SH-SY5Y (cell line): ENCODE measurements around the gene CMC4.

ENCODE experiments used
- GATA2 ChIP-seq: IDR thresholded peaks from 2 replicates; pipeline ENCODE4 v1.6.1; 2011; ENCODE audit warnings: mild to moderate bottlenecking, low read depth, low read length
- GATA3 ChIP-seq: IDR thresholded peaks from 2 replicates; pipeline ENCODE4 v1.6.1; 2011; ENCODE audit warnings: low read depth, mild to moderate bottlenecking, low read length, moderate library complexity

The CMC4 gene, protein sequence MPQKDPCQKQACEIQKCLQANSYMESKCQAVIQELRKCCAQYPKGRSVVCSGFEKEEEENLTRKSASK

DNA sequence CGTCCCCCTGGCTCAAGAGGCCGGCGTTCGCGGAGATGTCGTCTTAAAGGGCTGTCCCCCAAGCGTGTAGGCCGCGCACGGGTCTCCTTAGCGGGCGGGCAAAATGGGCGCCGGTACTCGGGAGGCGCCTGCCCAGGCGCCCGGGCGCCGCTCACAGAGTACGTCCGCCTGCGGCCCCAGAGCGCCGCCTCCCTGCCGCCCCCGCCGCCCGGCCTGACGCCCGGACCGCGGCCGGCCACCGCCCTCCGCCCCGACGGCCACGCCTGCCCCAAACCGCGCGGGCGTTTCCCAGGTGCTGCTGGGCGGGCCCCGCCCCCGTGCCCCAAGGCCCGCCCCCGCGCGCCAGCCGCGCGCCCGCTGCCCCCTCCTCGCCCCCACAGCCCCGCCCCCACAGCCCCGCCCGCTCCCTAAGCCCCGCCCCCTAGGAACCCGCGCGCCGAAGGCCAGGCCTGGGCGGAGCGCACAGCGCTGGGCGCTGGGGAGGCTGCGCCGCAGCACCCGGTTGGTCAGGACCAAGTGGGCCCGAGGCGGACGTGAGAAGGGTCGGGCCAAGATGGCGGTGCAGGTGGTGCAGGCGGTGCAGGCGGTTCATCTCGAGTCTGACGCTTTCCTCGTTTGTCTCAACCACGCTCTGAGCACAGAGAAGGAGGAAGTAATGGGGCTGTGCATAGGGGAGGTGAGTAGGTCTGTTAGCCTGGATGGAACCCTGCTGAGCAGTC, at the start of gene CMC4, which contains the start of the genes BRCC3 and MTCP1:
CMC4 (minus strand) TSS at position 162 of the 719 bp plus-strand sequence. CDS start 7,113 bp downstream, outside the sequence.
BRCC3 (plus strand) TSS at position 534 of the 719 bp plus-strand sequence; CDS start at position 554, 20 bp downstream.
MTCP1 (minus strand) TSS at position 162 of the 719 bp plus-strand sequence. CDS start 5,126 bp downstream, outside the sequence.
- no peak for TF ChIP-seq GATA2
- no peak for TF ChIP-seq GATA3

DNA sequence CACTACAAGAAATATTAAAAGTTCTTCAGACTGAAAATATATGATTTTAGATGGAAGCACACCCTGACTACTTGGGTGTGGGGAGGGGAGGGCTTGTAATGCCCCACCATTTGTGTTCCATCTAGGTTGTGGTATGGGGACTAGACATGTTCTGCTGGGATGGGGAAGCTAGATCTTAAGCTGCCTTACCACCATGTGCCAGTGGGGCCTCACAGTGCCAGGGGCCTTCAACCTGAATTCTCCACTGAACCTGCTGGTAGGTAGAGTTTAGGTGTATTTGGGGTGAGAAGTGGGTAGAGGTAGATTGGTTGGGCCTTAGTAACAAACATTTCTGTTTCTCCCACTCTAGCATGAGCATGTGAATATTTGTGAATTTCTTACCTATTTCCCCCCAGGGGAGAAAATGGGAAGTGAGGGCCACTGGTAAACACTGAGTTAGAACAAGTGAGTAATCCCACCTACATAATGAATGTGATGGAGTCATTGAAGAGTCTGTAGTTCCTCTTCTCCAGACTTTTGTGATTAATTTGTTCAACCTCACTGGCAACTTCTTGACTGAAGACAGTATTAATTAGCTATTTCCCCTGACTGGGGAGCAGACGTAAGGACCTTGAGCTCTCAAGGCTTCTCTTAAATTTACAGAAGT, 44.4 kb upstream of the CMC4 start:
- no peak for TF ChIP-seq GATA2

DNA sequence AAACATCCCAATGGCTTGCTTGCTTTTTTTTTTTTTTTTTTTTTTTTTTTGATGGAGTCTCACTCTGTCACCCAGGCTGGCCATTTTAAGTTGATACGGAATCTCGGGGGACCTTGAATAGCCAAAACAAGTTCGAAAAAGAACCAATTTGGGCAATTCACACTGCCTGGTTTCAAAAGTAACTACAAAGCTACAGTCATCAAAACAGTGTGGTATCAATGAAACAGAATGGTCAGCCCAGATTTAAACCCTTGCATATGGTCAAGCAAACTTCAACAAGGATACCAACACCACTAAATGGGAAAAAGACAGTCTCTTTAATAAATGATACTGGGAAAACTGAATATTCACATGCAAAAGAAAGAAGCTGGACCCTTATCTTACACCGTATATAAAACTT, 42.2 kb upstream of the CMC4 start:
- no peak for TF ChIP-seq GATA2
- TF ChIP-seq GATA3, result no peak

DNA sequence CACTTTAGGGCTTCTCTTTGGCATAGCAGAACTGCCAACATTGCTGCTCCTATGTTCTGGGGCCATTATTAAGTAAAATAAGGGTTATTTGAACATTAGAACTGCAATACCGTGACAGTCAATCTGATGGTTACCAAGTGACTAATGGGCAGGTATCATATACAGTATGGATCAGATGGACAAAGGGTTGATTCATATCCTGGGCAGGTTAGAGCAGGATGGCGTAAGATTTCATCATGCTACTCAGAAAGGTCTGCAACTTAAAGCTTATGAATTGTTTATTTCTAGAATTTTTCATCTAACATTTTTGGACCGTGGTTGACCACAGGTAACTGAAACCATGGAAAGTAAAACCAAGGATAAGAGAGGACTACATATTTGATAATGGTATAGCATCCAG, 41.2 kb upstream of the CMC4 start:
- TF ChIP-seq GATA3 (no peak), GATA2 (no peak)

DNA sequence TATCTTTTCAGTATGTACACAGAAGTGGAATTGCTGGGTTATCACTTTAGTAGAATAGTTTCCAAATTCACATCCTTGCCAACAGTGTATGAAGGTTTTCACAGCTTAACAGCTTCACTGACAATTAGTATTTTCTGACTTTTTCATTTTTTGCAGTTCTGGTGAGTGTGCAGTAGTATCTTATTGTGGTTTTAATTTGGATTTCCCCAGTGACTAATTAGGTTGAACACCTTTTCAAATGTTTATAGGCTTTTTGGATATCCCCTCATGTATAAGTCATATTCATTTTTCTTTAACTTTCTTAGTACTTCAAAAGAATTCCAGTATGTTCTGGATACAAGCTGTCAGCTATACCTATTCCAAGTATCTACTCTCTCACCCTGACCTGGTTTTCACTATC, 37.5 kb upstream of the CMC4 start:
- no peak for TF ChIP-seq GATA3
- TF ChIP-seq GATA2, result no peak

DNA sequence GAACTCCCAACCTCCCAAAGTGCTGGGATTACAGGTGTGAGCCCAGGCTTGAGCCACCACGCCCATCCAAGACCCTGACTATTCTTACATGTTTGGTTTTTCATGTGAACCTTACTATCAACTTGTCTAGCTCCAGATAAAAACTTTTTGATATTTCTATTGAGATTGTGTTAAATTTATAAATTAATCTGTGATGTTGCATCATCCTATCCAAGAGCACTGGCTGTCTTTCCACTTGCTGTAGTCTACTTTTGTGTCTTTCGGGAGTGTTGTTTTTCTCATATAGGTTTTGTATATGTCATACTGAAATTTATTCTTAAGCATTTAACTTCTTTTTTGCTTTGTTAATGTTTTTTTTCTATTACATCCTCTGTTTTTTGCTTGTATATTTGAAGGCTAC, 35.0 kb upstream of the CMC4 start:
- TF ChIP-seq GATA2, result no peak
- no peak for TF ChIP-seq GATA3

DNA sequence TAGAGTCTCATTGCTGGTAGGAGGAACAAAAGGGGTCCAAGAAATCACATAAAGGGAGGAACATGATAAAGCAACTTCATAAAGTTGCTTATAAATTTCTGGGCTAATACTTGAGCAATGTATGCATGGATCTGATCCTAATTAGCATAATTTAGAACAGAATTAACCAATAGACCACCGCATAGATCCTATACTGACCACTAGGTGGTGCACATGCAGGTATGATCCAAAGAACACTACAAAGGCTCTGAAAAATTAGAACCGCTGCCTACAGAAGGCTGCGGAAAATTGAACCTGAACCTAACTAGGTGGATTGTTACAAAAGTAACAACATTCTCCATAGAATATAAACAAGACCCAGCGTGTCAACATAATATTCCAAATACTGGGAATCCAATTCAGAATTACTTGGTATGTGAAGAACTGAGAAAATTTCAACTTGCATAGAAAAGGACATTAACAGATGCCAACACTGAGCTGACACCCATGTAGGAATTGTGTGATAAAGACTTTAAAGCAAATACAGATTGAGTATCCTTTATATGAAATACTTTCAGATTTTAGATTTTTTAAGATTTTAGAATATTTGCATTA, 23.6 kb upstream of the CMC4 start:
- TF ChIP-seq GATA3 (no peak), GATA2 (no peak)

DNA sequence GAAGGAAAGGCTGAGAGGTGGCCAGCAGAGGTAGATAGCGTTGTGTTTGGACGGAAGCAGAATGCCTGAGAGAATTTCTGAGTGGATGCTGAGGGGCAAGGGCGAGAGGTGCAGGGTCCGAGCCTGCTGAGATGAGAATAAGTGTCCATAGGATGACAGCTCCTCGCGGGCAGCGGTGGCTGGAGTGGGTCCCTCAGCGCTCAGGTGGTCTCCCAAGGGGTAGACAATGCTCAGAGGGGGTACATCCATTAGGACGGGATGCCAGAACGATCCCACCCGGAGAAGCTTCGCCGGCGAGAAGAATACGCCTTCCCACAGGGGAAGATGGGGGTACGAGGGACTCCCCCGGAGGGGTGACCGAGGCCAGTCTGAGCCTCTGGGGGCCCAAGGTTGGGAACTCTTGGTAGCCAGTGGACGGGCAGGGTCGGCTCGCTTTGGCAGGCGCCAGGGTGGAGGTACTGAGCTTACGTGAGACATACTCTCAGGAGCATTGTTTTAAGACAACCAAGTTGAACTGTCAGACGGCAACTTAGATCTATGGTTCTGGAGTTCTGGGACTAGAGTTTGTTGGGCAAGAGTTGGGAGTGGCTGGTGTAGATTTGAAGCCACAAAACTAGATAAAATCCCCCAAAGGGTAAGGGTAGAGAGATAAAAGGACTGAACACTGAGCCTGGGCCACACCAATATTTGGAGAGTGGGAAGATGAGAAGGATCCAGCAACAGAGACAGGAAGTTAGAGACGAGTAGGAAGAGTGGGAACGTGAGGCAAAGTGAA, 16.2 kb upstream of the CMC4 start:
- TF ChIP-seq GATA2 (no peak), GATA3 (no peak)

DNA sequence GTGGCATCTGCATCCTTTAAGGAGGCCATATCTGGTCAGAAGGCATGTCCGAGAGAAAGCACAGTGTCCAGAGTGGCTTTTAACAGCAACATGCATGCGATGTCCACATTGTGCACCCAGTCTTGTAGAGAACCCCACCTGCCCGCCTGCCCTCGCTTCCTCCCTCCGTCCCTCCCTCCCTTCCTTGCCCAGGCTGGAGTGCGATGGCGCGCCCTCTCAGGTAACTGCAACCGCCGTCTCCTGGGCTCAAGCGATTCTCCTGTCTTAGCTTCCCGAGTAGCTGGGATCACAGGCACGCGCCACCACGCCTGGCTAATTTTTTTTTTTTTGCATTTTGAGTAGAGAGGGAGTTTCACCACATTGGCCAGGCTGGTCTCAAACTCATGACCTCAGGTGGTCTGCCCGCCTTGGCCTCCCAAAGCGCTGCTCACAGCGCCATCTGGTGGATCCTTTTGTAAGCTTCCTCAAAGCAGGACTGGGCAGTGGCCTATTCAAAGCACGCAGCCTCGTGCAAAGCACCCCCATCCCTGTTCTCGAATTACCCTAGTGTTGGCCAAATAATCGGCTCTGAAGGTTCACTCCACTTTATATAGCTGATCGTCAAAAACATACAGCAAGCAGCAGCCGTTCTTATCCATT, 15.4 kb upstream of the CMC4 start:
- TF ChIP-seq GATA3 (no peak), GATA2 (no peak)

DNA sequence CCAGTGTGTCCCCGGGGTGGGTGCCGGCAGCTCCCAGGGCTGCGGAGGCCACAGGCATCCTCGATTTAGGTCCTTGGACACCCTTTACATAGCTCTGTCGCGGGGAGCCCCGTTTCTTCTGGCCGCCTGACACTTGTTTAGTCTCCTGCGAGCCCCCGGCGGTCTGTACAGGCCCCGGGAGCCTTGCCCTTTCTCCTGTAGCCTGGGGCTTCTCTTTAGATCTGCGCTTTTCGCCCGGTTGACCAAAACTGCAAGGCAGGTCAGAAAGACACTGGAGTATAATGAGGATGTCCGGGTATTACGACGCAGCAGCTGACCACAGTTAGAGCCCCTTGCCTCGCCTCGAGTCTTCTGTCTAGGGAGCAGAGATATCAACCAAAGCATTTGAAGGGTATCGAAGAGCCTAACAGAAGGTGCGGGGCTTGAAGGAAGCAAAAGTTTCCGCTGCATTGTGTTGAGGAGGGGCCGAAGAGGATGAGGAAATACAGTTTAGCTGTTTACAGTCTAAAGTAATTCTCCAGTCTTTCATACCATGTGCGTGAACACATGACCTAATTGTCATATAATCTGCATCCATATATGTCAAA, 851 bp upstream of the CMC4 start:
- TF ChIP-seq GATA2, result no peak
- TF ChIP-seq GATA3, result no peak

DNA sequence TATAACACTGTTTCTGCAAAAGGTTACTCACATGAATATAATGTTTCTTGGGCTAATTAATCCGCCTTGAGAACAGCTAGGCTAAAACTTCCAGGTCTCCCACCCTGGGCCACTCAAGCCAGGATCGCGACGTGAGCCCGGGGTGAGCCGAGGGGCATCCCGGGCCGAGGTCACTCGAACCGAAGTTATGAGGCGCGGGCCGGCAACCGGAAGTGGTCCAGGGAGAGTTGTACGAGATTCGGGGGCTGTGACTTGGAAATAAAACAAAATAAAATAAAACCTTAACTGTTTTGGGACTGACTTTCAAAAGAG, 317 bp downstream of the CMC4 start:
- no peak for TF ChIP-seq GATA3

DNA sequence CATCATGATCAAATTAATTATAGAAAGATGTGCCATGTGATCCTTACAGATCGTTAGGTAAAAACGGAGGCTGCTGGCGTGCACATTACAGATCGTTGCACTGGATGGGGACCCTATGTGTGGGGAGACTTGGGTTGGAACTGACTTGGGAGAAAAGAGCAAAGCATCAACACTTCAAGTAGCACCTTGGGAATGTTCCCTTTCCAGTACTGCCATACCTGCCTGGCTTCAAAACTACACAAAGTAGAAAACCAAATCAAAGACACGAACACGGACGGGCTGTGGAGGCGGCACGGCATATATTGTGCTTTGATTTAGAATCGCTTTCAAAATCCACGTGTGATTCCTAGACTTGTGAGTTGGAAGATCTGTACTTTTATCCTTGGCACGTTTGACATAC, 898 bp downstream of the CMC4 start:
- no peak for TF ChIP-seq GATA3
- TF ChIP-seq GATA2, result no peak

DNA sequence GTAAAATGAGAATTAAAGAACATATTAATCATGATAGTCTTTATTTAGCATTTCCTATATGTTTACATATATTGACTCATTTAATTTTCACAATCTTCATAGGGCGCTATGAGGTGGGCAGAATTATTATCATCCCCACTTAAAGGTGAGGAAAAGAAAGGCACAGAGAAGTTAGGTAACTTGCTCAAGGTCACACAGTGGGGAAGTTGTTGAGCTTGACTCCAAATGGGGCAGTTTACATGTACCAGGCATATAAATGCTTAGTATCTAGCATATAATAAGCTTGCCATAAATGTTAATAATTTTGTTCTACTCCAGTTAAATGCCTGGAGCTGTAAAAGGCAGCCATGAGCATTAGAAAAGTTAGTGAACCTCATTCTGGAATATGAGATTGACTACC, 1.5 kb downstream of the CMC4 start:
- TF ChIP-seq GATA2 (no peak), GATA3 (no peak)

DNA sequence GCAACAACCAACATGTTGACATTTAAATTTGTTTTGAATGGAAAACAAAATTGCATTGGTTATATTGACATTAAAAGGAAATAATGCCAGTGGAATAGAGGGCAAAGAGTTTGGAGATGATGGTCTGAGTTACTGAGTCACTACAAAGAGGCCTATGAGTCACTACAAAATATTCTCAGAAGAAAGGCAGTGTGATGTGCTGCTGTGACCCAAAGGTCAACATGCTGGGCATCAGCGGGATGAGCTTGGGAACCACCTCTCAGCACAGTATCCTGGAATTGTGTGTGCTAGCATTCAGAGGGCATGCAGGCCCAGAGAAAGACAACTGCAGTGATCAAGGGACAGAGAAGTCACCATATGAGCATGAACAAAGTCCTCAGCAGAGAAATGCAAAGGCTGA, 2.8 kb downstream of the CMC4 start:
- no peak for TF ChIP-seq GATA2
- no peak for TF ChIP-seq GATA3

DNA sequence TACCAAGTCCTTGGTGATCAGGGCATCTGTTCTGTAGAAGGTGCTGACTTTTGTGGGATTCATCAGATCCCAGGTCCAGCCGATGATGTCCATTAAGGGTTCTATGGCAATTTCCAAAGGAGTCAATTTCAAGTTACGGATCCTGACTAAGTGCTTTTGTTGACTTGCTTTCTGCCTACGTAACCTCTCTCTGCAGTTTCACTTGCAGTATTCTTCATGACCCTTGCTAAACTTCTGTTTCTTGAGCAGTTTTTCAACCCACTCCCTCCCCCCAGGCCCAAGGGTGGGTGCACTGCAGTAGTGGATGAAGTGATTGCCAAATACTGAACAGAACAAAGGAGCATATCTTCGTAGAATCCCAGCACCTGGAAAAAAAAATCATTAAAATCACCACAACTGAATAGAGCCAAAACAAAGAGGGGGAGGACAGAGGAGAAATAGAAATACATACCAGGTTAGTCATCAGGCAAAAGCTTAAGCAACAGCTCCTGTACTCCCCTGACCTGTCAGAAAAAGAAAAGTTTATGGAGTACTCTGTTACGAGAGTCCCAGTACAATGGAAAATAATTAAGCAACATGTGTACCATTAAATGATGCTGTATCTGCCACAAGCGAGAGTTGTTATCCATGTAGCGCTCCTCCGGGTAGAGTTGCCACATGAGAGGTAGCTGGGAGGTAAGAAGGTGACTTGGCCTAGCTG, 5.8 kb downstream of the CMC4 start:
- TF ChIP-seq GATA2 (no peak), GATA3 (no peak)
